T-helper 1 cell treated with Interleukin-12 subunit alpha and Interleukin-12 subunit beta and Interleukin-4 antibody, amounts not matched to agents 30 μg/mL and 1 μg/mL, for 36 hours (primary cell): ENCODE data around the gene RAVER2.

Source experiments
- H3K27ac Mint-ChIP-seq: one replicate; pipeline ENCODE4 v1.8.0; 2021; ENCODE audit warnings: mild to moderate bottlenecking, mixed read lengths
- H3K27me3 Mint-ChIP-seq: one replicate; pipeline ENCODE4 v1.8.0; 2021; ENCODE audit warnings: low read depth, mixed read lengths
- H3K36me3 Mint-ChIP-seq: one replicate; pipeline ENCODE4 v1.8.0; 2021; ENCODE audit warnings: low read depth, mixed read lengths
- H3K4me1 Mint-ChIP-seq: one replicate; pipeline ENCODE4 v1.8.0; 2021; ENCODE audit warnings: low read depth, mixed read lengths
- H3K4me3 Mint-ChIP-seq: one replicate; pipeline ENCODE4 v1.8.0; 2021; ENCODE audit warnings: mild to moderate bottlenecking, moderate library complexity, mixed read lengths
- H3K9me3 Mint-ChIP-seq: one replicate; pipeline ENCODE4 v1.8.0; 2021; ENCODE audit warnings: mixed read lengths

Gene RAVER2

GRCh38 chr1:64878931-64879611 is 134.2 kb downstream of the RAVER2 start:
- peaks cover 51% of the 10 kb centered on the region for H3K36me3 Mint-ChIP-seq
- no peak overlapping the region for H3K4me3 Mint-ChIP-seq
- H3K27me3 Mint-ChIP-seq: no peaks in the 10 kb centered on the region
- no peaks in the 10 kb centered on the region for H3K9me3 Mint-ChIP-seq
- peaks cover 57% of the 10 kb centered on the region for H3K4me1 Mint-ChIP-seq
- H3K27ac Mint-ChIP-seq: no peak overlapping the region

GRCh38 chr1:64880449-64880848 is 135.6 kb downstream of the RAVER2 start:
- Mint-ChIP-seq H3K27me3 (no peaks in the 10 kb centered on the region), H3K27ac (no peak overlapping the region), H3K36me3 (peaks cover 48% of the 10 kb centered on the region), H3K9me3 (no peaks in the 10 kb centered on the region), H3K4me1 (peaks cover 59% of the 10 kb centered on the region), H3K4me3 (no peak overlapping the region)

- no peak overlapping the region for H3K27ac Mint-ChIP-seq
- no peaks in the 10 kb centered on the region for H3K9me3 Mint-ChIP-seq
- peaks cover 51% of the 10 kb centered on the region for H3K4me1 Mint-ChIP-seq
- no peaks in the 10 kb centered on the region for H3K27me3 Mint-ChIP-seq
- peaks cover 42% of the 10 kb centered on the region for H3K36me3 Mint-ChIP-seq
- H3K4me3 Mint-ChIP-seq: no peak overlapping the region
Observed at GRCh38 chr1:64881281-64881680, 136.4 kb downstream of the RAVER2 start.
